ENCODE results near the gene CTPS2.

DNA sequence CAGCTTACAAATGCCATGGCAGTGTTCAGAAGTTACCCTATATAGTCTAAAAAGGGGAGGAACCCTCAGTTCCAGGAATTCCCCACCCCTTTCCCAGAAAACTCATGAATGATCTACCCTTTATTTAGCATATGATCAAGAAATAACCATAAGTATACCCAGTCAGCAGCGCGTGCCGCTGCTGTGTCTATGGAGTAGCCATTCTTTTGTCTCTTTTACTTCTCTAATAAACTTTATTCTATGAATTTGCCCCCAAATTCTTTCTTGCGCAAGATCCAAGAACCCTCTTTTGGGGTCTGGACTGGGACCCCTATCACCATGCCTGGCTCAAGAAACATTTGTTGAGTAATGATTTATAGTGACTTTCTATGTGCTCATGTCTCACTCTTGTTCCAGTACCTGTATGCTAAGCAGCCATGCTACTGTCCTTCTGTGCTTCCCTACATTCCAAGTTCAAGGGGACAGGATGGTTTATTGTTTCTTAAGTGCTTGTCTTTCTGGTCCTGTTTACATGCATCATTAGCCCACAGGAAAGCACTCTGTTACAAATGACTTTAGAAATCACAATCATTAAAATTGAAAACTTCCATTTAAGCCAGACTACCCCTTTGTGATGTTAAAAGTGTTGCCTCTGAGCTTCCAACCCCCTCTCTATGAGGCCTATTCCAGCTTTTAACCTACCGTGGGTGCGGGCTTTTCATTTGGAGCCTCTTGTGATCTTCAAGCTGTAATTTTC lies 125.9 kb downstream of the CTPS2 start:
- TF ChIP-seq, protein P1, sequence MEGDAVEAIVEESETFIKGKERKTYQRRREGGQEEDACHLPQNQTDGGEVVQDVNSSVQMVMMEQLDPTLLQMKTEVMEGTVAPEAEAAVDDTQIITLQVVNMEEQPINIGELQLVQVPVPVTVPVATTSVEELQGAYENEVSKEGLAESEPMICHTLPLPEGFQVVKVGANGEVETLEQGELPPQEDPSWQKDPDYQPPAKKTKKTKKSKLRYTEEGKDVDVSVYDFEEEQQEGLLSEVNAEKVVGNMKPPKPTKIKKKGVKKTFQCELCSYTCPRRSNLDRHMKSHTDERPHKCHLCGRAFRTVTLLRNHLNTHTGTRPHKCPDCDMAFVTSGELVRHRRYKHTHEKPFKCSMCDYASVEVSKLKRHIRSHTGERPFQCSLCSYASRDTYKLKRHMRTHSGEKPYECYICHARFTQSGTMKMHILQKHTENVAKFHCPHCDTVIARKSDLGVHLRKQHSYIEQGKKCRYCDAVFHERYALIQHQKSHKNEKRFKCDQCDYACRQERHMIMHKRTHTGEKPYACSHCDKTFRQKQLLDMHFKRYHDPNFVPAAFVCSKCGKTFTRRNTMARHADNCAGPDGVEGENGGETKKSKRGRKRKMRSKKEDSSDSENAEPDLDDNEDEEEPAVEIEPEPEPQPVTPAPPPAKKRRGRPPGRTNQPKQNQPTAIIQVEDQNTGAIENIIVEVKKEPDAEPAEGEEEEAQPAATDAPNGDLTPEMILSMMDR (IDR thresholded peaks at IDR 0.05): no peak
- no peak for TF ChIP-seq SIN3A (IDR thresholded peaks at IDR 0.05; ENCODE audit: borderline replicate concordance, insufficient read depth, low read depth, low read length)
- TF ChIP-seq POLR2AphosphoS5 (IDR thresholded peaks at IDR 0.05; ENCODE audit: low read depth, low read length): no peak
- TF ChIP-seq, protein P2, sequence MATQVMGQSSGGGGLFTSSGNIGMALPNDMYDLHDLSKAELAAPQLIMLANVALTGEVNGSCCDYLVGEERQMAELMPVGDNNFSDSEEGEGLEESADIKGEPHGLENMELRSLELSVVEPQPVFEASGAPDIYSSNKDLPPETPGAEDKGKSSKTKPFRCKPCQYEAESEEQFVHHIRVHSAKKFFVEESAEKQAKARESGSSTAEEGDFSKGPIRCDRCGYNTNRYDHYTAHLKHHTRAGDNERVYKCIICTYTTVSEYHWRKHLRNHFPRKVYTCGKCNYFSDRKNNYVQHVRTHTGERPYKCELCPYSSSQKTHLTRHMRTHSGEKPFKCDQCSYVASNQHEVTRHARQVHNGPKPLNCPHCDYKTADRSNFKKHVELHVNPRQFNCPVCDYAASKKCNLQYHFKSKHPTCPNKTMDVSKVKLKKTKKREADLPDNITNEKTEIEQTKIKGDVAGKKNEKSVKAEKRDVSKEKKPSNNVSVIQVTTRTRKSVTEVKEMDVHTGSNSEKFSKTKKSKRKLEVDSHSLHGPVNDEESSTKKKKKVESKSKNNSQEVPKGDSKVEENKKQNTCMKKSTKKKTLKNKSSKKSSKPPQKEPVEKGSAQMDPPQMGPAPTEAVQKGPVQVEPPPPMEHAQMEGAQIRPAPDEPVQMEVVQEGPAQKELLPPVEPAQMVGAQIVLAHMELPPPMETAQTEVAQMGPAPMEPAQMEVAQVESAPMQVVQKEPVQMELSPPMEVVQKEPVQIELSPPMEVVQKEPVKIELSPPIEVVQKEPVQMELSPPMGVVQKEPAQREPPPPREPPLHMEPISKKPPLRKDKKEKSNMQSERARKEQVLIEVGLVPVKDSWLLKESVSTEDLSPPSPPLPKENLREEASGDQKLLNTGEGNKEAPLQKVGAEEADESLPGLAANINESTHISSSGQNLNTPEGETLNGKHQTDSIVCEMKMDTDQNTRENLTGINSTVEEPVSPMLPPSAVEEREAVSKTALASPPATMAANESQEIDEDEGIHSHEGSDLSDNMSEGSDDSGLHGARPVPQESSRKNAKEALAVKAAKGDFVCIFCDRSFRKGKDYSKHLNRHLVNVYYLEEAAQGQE (IDR thresholded peaks at IDR 0.05; ENCODE audit: insufficient read depth in 1 of 2, low read depth in 2 of 2, low read length in 1 of 2): no peak

Data from Panc1 (cell line).